ENCODE measurements around the gene APOD. TPM values are rescaled to one million over a fixed set of nuclear protein-coding genes. Genes with fewer than 3 reads are reported as not detected.
A peak's percentile ranks its signal among the peaks of the same experiment; 100 is the strongest.

The APOD gene
- total RNA-seq, 2 donors from 2014 or later, result not detected

DNA sequence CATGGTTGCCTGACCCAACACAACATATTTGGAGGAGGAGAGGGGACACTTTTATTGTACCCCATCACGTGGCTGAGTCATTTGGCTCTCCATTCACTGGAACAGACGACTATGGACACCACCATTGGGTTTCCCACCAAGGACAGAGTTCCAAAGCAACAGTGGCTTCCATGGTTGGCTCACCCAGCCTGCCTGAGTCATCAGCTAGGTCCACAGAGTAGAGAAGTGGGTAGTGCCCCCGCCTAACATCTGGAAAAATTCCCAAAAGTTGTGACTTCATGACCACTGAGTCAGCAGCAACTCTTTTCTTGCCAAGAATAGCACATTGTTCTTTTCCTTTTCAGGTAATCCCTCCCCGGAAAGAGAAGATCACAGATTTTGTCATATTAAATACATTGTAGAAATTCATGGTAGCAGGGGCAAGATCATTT, 37.6 kb downstream of the APOD start:
- Histone ChIP-seq H3K9me3 (ENCODE audit: control insufficient read depth, low read length) (no peaks in the 10 kb centered on the region), H3K27me3 (ENCODE audit: control insufficient read depth, insufficient read depth, low read length, poor library complexity, severe bottlenecking) (peaks cover 13% of the 10 kb centered on the region), H3K27ac (ENCODE audit: low read depth, low read length) (no peak overlapping the region), H3K9ac (ENCODE audit: extremely low read depth, low read length, poor library complexity, severe bottlenecking) (no peak overlapping the region), H3K4me3 (ENCODE audit: low read length) (no peak overlapping the region), H3K36me3 (ENCODE audit: control insufficient read depth, insufficient read depth, low read length) (no peaks in the 10 kb centered on the region), H3K4me1 (ENCODE audit: control insufficient read depth, insufficient read depth, low read length) (peaks cover 9% of the 10 kb centered on the region)
- peaks cover 29% of the 10 kb centered on the region for H3K27me3 Mint-ChIP-seq (ENCODE audit: insufficient read depth)
- TF ChIP-seq, protein P1, sequence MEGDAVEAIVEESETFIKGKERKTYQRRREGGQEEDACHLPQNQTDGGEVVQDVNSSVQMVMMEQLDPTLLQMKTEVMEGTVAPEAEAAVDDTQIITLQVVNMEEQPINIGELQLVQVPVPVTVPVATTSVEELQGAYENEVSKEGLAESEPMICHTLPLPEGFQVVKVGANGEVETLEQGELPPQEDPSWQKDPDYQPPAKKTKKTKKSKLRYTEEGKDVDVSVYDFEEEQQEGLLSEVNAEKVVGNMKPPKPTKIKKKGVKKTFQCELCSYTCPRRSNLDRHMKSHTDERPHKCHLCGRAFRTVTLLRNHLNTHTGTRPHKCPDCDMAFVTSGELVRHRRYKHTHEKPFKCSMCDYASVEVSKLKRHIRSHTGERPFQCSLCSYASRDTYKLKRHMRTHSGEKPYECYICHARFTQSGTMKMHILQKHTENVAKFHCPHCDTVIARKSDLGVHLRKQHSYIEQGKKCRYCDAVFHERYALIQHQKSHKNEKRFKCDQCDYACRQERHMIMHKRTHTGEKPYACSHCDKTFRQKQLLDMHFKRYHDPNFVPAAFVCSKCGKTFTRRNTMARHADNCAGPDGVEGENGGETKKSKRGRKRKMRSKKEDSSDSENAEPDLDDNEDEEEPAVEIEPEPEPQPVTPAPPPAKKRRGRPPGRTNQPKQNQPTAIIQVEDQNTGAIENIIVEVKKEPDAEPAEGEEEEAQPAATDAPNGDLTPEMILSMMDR (conservative IDR thresholded peaks at IDR 0.05), result no peak
- H3K36me3 Mint-ChIP-seq (ENCODE audit: low read depth), result no peaks in the 10 kb centered on the region
- 80 to 84% methylated on average over 2 to 4 of the region's 4 CpGs for WGBS, 2 experiments (ENCODE audit: insufficient coverage in 1 of 2, insufficient read length in 1 of 2)
- H3K4me3 Mint-ChIP-seq, result no peak overlapping the region
- no peak overlapping the region for H3K27ac Mint-ChIP-seq
- no peak for DNase-seq
- no peaks in the 10 kb centered on the region for H3K9me3 Mint-ChIP-seq
- peaks cover 32% of the 10 kb centered on the region for H3K4me1 Mint-ChIP-seq

DNA sequence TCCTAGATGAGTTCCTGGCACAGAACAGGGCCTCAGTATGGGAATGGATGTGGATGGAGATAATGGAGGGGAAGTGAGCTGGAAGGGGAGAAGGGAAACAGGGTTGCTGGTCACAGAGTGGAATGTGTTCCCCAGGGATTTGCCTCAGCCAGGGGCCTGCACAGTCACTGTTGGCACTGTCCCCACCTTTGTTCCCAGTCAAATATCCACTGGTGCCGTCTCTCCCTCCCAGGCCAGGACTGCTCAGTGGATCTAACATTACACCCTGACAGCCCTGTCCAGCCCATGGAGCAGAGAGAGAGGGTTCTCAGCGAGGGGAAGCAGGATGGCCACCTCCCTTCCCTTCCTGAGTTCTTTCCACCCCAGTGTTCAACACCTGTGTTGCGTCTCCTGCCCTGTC, 39.1 kb downstream of the APOD start:
- H3K9ac ChIP-seq (ENCODE audit: extremely low read depth, low read length, poor library complexity, severe bottlenecking), result no peak overlapping the region
- no peaks in the 10 kb centered on the region for H3K36me3 Mint-ChIP-seq (ENCODE audit: low read depth)
- 86 to 92% methylated on average over 1 to 3 of the region's 3 CpGs for WGBS, 2 experiments (ENCODE audit: insufficient coverage in 1 of 2, insufficient read length in 1 of 2)
- no peak overlapping the region for H3K4me3 ChIP-seq (ENCODE audit: low read length)
- DNase-seq, result no peak
- H3K27ac ChIP-seq (ENCODE audit: low read depth, low read length), result no peak overlapping the region
- no peak overlapping the region for H3K4me3 Mint-ChIP-seq
- peaks cover 13% of the 10 kb centered on the region for H3K27me3 ChIP-seq (ENCODE audit: control insufficient read depth, insufficient read depth, low read length, poor library complexity, severe bottlenecking)
- H3K36me3 ChIP-seq (ENCODE audit: control insufficient read depth, insufficient read depth, low read length), result no peaks in the 10 kb centered on the region
- no peak overlapping the region for H3K27ac Mint-ChIP-seq
- H3K4me1 Mint-ChIP-seq, result peaks cover 38% of the 10 kb centered on the region
- H3K9me3 ChIP-seq (ENCODE audit: control insufficient read depth, low read length), result no peaks in the 10 kb centered on the region
- H3K27me3 Mint-ChIP-seq (ENCODE audit: insufficient read depth), result peaks cover 29% of the 10 kb centered on the region
- TF ChIP-seq, protein P1 (conservative IDR thresholded peaks at IDR 0.05), result no peak
- H3K9me3 Mint-ChIP-seq, result no peaks in the 10 kb centered on the region
- H3K4me1 ChIP-seq (ENCODE audit: control insufficient read depth, insufficient read depth, low read length), result peaks cover 12% of the 10 kb centered on the region

DNA sequence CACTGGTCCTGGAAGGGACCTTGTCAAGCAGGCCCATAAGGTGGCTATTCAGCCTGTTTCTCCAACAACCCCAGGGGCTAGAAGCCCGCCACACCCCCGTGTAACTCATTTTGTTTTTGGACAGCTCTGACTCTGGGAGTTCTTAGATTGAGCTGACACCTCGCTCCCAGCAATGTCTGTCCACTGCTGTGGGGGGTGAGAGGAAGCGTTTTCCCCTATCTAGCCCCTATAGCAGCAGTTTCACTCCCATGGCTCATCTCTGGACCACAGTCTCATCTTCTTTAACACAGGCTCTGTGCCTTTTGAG, 39.6 kb downstream of the APOD start:
- H3K9me3 Mint-ChIP-seq, result no peaks in the 10 kb centered on the region
- 93 to 100% methylated on average over 1 to 4 of the region's 4 CpGs for WGBS, 2 experiments (ENCODE audit: insufficient coverage in 1 of 2, insufficient read length in 1 of 2)
- Histone ChIP-seq H3K36me3 (ENCODE audit: control insufficient read depth, insufficient read depth, low read length) (no peaks in the 10 kb centered on the region), H3K9ac (ENCODE audit: extremely low read depth, low read length, poor library complexity, severe bottlenecking) (no peak overlapping the region), H3K9me3 (ENCODE audit: control insufficient read depth, low read length) (no peaks in the 10 kb centered on the region), H3K4me3 (ENCODE audit: low read length) (no peak overlapping the region), H3K4me1 (ENCODE audit: control insufficient read depth, insufficient read depth, low read length) (peaks cover 12% of the 10 kb centered on the region), H3K27ac (ENCODE audit: low read depth, low read length) (no peak overlapping the region), H3K27me3 (ENCODE audit: control insufficient read depth, insufficient read depth, low read length, poor library complexity, severe bottlenecking) (peaks cover 13% of the 10 kb centered on the region)
- H3K4me1 Mint-ChIP-seq, result peaks cover 38% of the 10 kb centered on the region
- no peaks in the 10 kb centered on the region for H3K36me3 Mint-ChIP-seq (ENCODE audit: low read depth)
- TF ChIP-seq, protein P1 (conservative IDR thresholded peaks at IDR 0.05), result no peak
- no peak overlapping the region for H3K27ac Mint-ChIP-seq
- peaks cover 29% of the 10 kb centered on the region for H3K27me3 Mint-ChIP-seq (ENCODE audit: insufficient read depth)
- peak overlapping the region; percentile 81 for H3K4me3 Mint-ChIP-seq
- DNase-seq, result no peak
